ENCODE data around the gene APBA3.

APBA3 gene

DNA sequence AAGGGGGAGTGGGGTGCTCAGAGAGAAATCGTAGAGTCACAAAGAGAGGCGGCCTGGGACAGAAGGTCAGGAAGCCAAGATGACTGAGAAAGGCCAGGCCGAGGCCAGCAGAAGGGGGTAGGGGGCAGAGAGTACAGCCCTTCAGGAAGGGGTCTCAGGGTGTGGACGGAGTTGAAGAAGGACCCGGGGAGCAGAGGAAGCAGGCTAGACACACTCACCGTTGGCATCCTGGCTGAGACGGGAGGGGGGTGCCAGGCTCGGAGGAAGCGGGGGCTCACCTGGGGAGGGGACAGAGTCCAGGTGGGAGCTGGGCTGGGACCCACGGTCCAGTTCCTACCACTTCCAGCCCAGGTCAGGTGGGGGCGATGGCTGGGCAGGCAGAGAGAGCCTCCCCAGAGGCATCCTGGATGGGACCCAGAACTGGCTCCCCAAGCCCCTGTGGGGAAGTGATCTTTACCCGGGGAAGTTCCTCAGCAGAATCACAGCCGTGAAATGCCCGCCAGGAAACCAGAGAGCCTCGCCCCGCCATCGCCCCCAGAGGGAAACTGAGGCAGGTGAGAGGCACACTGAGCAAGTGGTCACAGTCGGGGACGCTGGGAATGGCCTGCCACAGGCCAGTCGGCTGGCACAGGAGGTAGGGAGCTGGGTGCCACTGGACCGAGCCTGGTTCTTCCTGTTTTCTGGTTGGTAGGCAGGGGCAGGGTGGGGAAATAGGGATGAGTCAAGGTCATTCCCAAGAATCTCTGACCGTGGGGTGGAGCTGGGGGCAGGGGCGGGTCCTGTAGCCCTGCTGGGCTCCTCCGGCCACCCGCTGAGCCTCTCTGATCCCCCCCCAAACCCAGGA is 23.3 kb upstream of the APBA3 start:
- no peak overlapping the region for H3K4me3 ChIP-seq (ENCODE audit: low read depth, low read length)
- no peak for DNase-seq (ENCODE audit: low read depth, low spot score)
- TF ChIP-seq CTCF (IDR thresholded peaks at IDR 0.05; ENCODE audit: insufficient read depth, low read length, missing control alignments): no peak
- POLR2A ChIA-PET: no interaction called here
- CTCF ChIA-PET: no interaction called here

- DNase-seq (ENCODE audit: low read depth, low spot score): no peak
- ChIA-PET CTCF (interaction anchor here (1.1 to 1.9 kb wide), 2 partner anchors 38 to 204 kb away, joined by 3 to 4 read pairs; no protein-coding TSS in a partner anchor), POLR2A (no interaction called here)
- H3K4me3 ChIP-seq (ENCODE audit: low read depth, low read length): no peak overlapping the region
- TF ChIP-seq CTCF (IDR thresholded peaks at IDR 0.05; ENCODE audit: insufficient read depth, low read length, missing control alignments): no peak
These were observed 22.4 kb upstream of the APBA3 start for GRCh38 chr19:3783660-3784584.

DNA sequence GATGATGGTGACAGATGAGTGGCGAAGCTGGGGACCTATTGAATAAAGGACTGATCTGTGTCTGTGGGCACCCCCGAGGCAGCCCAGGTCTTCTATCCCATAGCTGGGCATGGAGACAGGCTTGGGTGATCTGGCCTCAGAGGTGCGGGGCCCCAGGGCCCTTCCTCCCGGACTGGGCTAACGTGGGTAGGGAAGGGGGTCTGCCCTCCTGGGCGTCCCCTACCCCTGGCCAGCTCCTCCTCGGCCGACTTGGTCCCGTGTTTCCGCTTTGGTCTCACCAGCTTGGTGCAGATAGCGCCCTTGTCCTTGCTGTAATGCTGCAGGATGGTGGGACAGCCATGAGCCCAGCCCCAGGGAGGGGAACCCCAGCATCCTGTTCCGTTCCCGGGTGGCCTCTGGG is 21.4 kb upstream of the APBA3 start:
- ChIA-PET CTCF (interaction anchor here (1.1 to 1.9 kb wide), 2 partner anchors 39 to 205 kb away, joined by 3 to 4 read pairs; no protein-coding TSS in a partner anchor), POLR2A (no interaction called here)
- no peak for DNase-seq (ENCODE audit: low read depth, low spot score)
- TF ChIP-seq CTCF (IDR thresholded peaks at IDR 0.05; ENCODE audit: insufficient read depth, low read length, missing control alignments): no peak
- no peak overlapping the region for H3K4me3 ChIP-seq (ENCODE audit: low read depth, low read length)

GRCh38 chr19:3782330-3782729 is 20.8 kb upstream of the APBA3 start:
- CTCF ChIA-PET: interaction anchor here (1.9 kb wide), 1 partner anchor 40 kb away, joined by 4 read pairs; no protein-coding TSS in a partner anchor
- POLR2A ChIA-PET: no interaction called here
- no peak for TF ChIP-seq CTCF (IDR thresholded peaks at IDR 0.05; ENCODE audit: insufficient read depth, low read length, missing control alignments)
- H3K4me3 ChIP-seq (ENCODE audit: low read depth, low read length): no peak overlapping the region
- DNase-seq (ENCODE audit: low read depth, low spot score): no peak

DNA sequence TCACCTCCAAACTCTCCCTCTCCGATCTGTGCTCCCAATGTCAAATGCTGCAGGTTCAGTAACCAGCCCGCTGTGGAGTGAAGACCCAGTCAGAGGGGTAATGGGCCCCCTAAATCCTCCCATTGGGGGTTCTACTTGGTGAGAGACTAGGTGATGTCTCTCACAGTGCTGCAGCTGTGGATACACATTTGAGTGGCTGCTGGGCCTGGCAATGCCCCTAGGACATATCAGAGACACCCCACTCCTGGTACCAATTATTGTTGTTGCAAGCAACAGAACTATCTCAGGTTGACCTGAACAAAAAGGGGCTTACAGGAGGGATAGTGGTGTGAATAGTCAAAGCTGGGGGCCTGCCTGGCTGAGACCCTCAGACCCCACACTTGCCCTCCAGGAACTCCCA is 20.1 kb upstream of the APBA3 start:
- POLR2A ChIA-PET: no interaction called here
- no peak for TF ChIP-seq CTCF (IDR thresholded peaks at IDR 0.05; ENCODE audit: insufficient read depth, low read length, missing control alignments)
- no peak overlapping the region for H3K4me3 ChIP-seq (ENCODE audit: low read depth, low read length)
- CTCF ChIA-PET: interaction anchor here (1.9 kb wide), 1 partner anchor 40 kb away, joined by 4 read pairs; no protein-coding TSS in a partner anchor
- DNase-seq (ENCODE audit: low read depth, low spot score): no peak
